GM18870 (cell line): Measurements from ENCODE around the gene CHD1.
"Not testable (repeated sequence)": the region's sequence is repeated elsewhere in the genome, so short reads cannot be mapped to it uniquely, and the experiment has no call there.

ENCODE experiments used
- ATAC-seq: cut with Tn5 transposase; IDR thresholded peaks from one replicate; pipeline ENCODE4 v1.9.1; 2021; ENCODE audit warnings: moderate library complexity; ENCODE audit not compliant: unreplicated experiment

Gene CHD1

DNA sequence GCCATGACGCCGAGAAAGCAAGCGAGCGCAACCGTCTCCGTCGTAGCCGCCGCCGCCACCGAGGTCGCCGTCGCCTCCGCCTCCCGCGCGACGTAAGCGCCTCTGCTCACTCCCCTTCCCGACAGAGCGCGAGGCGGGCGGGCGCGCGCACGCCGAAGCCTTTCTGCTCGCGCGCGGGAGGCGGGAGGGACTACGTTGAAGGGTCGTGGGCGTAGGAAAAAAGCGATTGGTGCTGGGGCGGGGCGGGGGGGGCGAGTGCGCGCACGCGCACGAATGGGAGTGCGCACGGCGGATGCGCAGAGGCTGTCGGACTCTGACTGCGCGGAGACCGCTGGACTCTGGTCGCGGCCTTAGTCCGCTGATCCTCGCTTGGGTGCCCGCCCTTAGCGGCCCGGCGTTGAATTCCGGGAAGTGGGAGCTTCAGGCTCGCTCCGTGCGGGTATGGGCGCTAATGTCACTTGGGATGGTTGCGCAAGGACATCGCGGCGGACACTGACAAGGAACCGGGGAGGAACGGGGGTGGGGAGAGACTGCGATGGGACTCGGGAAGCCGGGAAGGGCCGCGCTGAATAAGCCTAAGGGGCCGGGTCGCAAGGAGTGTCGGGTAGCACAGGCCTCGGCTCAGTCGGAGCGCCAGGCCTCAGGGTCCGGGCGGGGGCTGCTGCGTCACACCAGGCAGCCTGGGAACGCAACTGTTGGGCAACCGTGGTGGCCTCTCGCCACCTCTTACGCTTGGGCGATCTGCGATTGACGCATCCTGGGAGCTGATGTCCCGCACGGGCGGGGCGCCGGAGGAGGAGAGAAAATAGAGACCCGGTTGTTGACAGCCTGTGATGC lies at the start of gene CHD1:
Gene CHD1, minus strand, starts transcription at position 135 of the 837 bp plus-strand sequence. CDS start 2,621 bp downstream, outside the sequence.
- peak; percentile 86 for ATAC-seq

DNA sequence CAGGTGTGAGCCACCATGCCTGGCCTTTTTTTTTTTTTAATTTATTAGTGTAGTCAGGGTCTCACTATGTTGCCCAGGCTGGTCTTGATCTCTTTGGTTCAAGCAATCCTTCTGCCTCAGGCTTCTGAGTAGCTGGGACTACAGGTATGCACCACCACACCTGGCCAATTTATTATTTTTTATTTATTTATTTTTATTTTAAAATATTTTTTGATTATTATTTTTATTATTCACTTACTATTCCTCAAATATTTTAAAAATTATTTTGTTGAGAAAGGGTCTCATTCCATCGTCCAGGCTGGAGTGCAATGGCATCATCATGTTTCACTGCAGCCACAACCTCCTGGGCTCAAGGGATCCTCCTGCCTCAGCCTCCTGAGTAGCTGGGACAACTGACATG lies 49.7 kb upstream of the CHD1 start:
- ATAC-seq: no peak

DNA sequence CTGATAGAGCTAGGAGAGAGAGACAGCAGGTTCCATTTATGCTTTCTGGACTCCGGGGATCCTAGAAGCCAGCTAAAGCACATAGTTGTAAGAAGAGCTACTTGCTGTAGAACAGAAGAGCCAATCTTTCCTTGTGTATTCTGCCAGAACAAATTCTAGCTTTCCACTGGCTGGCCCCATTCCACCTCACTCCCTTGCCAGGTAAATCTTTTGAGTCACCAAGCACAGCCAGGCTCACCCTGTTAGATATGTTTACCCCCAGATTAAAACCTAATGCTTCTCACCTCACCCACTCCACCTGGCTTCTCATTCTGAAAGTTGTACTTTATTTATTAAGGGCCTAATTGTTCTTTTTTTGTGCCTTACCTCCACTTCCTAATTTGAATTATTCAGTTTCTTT lies 48.9 kb upstream of the CHD1 start:
- ATAC-seq: no peak

DNA sequence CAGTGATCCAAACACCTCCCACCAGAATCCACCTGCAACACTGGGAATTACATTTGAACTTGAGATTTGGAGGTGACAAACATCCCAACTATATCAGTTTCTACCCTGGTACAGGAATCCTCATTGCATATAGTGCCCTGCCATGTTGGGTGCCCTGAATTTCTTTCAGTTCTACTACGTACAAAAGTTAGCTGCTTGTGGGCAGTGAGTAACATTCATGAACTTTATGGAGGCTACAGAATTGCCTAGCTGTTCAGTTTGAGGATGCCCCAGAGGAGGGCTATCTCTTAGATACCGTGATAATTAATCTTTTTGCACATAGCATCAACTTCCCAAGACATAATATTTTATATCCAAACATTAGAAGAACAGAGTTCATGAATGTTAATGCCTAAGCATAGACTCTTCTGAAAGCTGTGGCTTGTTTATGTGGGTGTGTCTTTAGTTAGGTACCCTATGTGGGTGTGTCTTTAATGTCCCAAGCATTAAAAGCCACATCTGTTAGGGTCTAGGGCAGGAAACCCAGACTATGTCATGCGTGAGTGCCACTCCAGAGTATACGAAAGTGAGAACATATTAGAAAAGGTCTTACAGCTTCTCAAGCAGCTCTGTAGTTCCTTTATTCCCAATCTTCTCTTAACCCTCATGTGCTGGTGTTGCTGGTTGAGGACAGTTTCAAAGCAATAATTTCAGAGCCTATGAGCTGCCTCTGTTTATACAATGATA lies 47.0 kb upstream of the CHD1 start:
- ATAC-seq: peak; percentile 90

DNA sequence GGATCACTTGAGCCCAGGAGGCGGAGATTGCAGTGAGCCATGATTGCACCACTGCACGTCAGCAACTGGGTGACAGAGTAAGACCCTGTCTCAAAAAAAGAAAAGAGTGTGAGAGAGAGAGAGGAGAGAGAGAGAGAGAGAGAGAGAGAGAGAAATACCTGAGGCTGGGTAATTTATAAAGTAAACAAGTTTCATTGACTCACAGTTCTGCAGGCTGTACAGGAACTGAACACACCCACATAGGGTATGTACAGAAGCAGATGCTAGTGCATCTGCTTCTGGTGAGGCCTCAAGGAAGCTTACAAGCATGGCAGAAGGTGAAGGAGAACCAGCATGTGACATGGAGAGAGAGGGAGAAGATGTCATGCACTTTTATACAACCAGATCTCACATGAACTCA lies 46.4 kb upstream of the CHD1 start:
- ATAC-seq: no peak

DNA sequence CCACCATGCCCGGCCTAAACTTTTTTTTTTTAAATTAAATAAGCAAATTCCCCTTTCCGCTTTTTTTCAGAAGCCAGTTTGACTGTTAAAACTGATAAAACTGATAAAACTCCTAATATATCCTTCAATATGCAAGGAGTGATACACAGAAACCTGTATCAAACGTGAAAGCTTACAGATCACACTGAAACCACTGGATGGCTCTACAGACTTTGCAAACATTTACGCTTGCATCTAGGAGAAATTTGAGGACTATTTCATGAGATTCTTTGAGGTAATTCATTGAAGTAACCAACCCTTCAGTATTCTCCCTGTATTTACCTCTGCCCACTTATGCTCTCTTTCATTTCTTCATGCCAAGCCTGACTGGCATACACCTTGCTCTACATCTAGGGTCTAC lies 40.6 kb upstream of the CHD1 start:
- ATAC-seq: no peak

DNA sequence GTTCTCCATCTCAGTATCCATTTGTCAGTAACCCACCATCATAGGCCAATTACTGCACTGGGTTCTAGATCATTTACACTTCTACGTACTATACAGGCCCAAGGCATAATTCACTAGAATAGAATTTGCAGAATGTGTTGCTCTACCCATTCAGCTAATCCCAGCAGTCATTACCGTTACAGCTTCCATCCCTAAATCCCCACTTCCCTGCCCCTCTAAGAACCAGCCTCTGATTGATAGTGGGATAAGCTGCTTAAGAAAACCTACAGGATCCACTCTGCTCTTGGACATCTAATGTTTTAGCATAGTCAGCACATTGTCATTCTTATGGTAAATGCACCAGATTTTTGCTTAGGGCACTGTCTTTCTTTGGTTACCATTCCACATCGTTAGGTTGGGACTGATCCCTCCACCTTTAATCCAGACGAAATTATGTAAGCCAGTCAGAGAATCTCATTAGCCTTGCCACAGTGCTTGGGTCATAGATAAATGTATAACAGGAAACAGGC lies 39.3 kb upstream of the CHD1 start:
- no peak for ATAC-seq

DNA sequence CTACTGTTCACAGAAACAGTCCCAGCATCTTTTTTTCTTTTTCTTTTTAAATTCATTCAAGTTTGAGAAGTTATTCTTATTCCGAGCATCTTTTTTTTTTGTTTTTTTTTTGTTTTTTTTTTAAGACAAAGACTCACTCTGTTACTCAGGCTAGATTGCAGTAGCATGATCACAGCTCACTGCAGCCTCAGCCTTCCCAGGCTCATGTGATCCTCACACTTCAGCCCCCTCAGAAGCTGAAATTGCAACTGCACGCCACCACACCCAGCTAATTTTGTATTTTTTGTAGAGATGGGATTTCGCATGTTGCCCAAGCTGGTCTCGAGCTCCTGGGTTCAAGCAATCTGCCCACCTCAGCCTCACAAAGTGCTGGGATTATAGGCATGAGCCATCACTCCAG lies 36.4 kb upstream of the CHD1 start:
- ATAC-seq: no peak

DNA sequence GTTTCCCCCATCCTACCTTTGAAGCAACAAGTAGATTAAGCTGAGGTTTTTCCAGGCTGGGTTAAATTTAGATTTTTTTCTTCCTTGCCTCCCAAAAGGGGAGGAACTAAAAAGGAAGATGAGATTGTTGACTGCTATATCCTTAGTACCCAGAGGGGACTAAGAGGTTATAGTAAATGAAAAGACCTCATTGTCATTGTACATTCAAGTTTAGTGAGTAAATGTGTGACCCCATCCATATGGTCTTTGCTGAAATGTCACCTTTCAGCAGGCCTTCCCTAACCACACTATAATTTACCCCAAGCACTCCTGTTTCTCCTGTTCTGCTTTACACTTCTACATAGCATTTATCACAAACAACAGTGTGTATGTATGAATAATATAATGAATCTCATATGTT lies 35.8 kb upstream of the CHD1 start:
- ATAC-seq: no peak

DNA sequence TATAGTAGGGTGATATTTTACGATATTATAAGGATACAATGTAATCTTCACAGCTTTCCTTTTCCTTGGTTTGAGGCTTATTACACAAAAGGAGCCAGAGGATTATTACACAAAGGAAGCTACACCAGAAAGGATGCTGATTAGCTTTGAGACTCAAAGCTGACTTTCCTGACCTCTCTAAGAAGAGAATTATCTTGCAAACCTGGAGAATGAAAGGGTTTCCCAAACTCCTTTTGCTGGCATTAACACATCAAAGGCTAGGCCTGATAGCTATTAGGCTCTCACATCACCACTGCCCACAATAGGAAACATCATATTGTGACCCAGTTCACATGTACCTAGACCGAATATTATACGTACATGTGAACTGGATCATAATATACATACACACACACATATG lies 34.2 kb upstream of the CHD1 start:
- ATAC-seq: no peak

DNA sequence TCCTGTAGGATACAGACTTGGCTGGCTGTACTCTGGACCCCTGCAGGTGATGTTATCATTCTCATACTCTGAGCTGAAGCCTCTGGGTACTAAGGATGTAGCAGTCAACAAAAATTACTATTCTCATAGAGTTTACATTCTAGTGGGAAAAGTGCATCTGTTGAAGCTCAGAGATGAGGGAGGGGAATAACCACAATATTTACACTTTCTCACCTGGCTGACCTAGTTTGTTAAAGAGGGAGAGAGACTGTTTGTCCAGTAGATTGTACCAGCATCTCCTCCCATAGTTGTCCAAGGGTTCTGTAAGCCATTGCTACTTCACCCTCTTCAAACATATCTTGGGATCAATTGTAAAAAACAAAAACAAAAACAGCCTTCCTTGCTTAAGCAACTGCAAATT lies 33.8 kb upstream of the CHD1 start:
- no peak for ATAC-seq

DNA sequence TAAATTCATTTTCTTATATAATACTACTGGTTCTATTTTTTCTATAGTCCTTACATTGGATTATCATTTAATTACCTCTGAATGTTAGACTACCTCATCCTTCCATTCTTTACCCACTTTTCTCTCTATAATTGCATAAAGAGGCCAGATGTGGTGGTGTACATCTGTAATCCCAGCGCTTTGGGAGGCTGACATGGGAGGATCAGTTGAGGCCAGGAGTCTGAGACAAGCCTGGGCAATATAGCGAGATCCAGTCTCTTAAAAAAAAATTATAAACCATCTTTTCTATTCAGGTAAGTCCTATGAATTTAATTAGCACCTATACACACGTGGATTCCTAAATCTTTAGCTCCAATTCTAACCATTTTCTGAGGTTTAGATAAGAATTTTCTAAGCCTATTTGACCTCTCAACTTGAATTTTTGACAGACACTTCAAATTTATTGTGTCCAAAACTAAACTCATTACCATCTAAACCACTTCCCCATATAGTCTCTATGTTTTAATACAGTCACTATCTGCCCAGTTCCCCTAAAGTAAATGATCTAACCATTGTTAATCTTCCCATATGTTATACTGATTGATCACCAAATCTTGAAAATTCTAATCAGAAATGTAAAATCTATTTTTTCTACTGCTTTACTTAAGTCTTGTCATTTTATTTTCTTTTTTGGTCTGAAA lies 33.0 kb upstream of the CHD1 start:
- no peak for ATAC-seq

DNA sequence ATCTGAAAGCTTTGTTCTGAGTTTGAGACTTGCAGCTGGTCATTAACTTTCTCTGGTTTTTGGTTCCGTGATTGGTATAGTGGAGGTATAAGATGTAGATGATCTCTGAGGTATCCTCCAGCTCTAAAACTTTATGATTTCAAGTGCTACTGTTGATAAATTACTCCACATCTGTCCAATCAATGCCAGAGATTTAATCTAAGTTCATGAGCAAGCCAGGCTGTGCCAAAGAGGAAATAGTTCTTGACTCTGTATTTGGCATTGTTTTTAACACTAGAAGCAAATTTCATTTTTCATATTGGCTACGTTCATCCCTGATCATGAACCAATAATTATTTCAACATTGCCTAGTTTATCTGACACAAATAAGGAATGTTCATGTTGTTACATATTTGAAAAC lies 28.5 kb upstream of the CHD1 start:
- no peak for ATAC-seq

DNA sequence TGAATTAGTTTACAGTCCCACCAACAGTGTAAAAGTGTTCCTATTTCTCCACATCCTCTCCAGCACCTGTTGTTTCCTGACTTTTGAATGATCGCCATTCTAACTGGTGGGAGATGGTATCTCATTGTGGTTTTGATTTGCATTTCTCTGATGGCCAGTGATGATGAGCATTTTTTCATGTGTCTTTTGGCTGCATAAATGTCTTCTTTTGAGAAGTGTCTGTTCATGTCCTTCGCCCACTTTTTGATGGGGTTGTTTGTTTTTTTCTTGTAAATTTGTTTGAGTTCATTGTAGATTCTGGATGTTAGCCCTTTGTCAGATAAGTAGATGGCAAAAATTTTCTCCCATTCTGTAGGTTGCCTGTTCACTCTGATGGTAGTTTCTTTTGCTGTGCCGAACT lies 27.1 kb upstream of the CHD1 start:
- not testable (repeated sequence) for ATAC-seq

DNA sequence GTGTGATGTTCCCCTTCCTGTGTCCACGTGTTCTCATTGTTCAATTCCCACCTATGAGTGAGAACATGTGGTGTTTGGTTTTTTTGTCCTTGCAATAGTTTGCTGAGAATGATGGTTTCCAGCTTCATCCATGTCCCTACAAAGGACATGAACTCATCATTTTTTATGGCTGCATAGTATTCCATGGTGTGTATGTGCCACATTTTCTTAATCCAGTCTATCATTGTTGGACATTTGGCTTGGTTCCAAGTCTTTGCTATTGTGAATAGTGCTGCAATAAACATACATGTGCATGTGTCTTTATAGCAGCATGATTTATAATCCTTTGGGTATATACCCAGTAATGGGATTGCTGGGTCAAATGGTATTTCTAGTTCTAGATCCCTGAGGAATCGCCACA lies 26.7 kb upstream of the CHD1 start:
- not testable (repeated sequence) for ATAC-seq

DNA sequence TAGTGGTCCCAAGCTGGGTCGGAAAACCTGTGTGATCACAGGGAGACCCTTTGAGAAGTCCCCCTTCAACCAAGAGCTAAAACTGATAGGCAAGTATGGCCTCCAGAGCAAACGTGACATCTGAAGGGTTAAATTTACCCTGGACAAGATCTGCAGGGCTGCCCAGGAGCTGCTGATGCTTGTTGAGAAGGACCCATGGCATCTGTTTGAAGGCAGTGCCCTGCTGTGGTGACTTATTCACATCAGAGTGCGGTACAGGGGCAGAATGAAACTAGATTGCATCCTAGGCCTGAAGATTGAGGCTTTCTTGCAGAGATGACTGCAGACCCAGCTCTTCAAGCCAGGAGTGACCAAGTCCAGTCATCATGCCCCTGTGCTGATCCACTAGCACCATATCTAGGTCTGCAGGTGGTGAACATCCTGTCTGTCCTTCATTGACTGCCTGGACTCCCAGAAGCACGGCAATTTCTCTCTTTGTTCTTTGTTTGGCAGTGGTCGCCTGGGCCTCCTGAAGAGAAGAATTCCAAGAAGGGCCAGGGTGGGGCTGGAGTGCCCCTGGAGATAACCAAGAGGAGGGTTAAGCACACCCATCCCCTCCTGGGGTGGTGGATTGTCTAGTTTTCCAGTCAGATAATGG lies 25.7 kb upstream of the CHD1 start:
- ATAC-seq: no peak

DNA sequence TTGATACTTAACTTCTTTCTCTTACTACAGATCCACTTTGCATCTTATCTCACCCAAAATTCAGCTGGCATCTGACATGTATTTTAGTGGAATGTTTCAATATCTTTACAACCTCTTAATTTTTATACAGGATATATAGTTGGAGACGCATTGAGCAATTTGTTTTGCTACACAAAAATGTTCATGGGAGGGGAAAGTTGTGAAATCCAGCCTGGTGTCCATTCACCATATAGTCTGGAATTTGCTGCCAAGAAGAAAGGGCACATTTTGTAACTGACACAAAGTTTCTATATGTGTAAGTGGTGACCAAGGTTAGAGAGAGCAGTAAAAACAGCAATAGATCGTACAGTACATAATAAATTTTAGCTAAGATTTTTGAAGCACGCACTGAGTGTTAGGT lies 14.0 kb upstream of the CHD1 start:
- ATAC-seq: no peak

DNA sequence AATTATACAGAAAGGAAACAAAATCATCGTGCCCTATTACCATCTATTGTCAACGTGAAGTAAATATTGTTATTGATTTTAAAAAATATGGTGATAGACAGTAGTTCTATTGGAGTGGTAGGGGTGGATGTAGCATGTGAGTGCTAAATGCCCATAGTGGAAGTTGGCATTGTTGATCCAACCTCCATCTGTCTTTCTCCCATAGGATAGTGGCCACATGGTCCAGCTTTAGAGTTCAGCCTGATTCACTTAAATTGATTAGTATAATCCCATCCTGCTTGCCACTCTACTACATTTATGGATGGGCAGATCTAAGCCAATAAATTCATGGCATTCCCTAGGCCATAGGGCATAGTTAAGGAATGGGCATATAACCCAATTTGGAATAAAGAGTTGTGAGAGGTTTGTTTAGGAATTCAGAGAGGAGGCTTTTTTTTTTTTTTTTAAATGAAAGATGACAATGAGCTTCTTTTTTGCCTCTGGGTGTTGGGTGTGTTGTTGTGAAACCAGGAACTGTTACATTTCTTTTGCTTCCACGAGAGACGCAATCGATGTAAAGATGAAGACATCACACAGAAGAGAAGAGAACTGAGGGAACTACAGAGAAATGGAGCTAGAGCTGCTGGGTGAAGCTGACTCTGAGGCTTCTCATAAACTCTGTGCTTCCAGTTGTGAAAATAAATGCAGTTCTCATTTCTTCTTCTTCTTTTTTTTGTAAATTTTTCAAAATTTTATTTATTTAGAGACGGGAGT lies 12.5 kb upstream of the CHD1 start:
- ATAC-seq: no peak

DNA sequence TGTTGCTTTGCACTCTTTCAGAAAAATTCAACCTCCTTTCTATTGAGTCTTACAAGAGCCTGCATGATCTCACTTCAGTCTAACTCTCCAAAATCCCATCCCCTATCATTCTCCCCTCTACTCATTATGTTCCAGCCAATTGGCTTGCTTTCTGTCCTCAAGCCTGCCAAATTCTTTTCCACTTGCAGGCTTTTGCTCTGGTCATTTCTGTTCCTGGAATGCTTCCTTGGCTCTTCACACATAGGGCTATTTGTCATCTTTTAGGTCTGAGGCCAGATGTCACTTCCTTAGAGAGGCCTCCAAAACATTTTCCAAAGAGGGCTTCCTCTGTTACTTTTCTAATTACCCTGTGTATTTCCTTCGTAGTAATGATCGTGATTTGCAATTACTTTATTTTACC lies 11.8 kb upstream of the CHD1 start:
- no peak for ATAC-seq

DNA sequence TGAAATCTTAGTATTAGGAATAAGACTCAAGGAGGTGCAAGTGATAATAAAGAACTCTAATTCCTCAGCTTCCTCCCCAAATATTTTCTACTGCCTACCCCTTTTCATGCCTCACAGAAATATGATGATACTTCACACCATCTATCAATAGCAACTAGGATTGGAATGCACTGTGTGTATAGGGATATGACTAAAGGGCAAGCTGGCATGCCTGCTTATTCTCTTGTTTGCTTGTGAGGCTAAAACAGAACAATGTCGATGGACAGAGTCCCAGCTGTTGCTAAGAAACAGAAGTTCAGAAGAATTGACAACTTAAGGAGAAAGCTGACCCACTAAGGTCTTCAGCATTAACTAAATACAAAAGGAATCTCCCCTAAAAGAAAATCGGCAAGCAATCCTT lies 9.7 kb upstream of the CHD1 start:
- ATAC-seq: no peak
